Epidermal melanocyte (primary cell): ENCODE measurements around the gene YAE1.
A peak's percentile ranks its signal among the peaks of the same experiment; 100 is the strongest.

Source experiments
- DNase-seq: peaks from one replicate; pipeline ENCODE4 v3.0.0; 2011; ENCODE audit warnings: low spot score; ENCODE audit not compliant: insufficient read length

Gene YAE1

GRCh38 chr7:39554583-39555165 is 11.5 kb upstream of the YAE1 start:
- DNase-seq: no peak

- no peak for DNase-seq
Measured at GRCh38 chr7:39557222-39557621, 9.0 kb upstream of the YAE1 start.

- no peak for DNase-seq
Measured at GRCh38 chr7:39557911-39558310, 8.3 kb upstream of the YAE1 start.

GRCh38 chr7:39560408-39560807 is 5.8 kb upstream of the YAE1 start:
- DNase-seq: no peak

GRCh38 chr7:39560997-39561396 is 5.2 kb upstream of the YAE1 start:
- DNase-seq: no peak

DNA sequence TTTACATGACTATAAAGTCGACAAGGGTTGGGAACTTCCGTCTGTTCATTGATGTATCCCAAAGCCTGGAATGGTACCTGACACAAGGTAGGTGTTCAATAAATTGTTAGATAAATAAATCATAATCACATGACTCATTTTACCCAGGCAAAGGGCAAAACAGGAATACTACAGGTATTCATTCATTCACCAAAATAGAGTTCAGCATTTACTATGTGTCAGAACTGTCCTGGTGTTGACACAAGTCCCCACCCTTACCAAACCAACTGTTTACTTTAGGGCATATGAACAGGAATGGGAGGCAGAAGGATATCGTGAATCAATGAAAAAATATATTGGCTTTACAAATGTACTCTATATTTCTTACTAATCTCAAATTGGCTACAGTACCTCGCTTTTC is 666 bp upstream of the YAE1 start:
- DNase-seq: no peak

- DNase-seq: no peak
Measured at GRCh38 chr7:39567294-39567693, 1.1 kb downstream of the YAE1 start.

DNA sequence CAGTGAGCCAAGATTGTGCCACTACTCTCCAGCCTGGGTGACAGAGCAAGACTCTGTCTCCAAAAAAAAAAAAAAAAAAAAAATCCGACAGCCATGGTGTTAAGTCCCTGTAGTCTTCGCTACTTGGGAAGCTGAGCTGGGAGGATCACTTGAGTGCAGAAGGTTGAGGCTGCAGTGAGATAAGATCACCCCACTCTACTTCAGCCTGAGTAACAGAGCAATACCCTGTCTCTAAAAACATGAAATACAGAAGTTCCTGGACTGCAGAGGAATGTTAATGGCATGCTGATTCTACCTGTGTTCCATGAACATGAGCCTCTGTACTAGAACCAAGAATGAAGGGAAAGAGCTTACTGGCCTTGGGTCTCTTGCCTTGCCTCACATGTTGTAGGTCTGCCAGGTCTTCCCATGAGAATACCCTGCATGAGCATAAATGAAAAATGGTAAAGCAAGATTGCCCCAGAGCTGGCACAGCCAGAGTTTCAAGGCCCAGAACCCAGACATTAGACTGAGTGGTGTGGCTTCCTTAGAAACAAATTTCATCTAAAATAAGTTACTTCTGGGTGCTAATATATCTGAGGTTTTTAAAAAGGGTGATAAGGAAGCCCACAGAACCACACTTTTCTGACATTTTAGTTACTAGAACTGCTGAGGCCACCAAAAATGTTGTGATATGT is 8.6 kb downstream of the YAE1 start:
- no peak for DNase-seq

- no peak for DNase-seq
Measured at GRCh38 chr7:39577229-39577874, 11.1 kb downstream of the YAE1 start.

DNA sequence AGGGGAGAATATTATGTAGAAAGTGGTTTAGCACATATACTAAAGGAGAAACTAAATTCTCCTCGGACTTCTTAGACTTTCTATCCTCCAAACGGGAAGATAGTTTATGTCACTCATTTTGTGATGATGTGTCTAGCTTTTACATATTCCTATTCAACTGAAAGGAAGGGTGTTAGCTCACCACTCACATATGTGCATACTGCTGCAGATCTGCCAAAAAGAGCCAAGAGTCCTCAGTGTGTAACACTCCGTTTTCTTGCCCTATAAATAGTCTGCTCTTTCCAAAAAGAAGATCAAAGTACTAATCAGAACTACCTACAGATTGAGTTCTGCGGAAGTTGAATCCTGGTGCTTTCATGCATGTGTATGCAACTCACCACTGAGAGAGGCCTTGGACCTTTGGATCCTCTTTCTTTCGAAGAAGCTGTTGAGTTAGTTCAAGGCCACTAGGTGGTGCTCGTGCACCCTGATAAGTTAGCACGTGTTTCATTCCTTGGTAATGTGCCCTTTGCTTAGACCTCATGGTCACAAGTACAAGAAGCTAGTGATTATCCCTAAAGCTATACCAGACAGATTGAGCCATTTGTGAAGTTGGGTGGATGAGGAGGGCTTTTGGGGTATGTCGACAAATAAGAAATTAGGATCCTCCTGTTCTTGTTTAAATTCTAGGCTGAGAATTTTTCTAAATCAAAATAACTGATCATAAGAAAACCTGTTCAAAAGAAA is 14.1 kb downstream of the YAE1 start:
- peak; percentile 93 for DNase-seq

DNA sequence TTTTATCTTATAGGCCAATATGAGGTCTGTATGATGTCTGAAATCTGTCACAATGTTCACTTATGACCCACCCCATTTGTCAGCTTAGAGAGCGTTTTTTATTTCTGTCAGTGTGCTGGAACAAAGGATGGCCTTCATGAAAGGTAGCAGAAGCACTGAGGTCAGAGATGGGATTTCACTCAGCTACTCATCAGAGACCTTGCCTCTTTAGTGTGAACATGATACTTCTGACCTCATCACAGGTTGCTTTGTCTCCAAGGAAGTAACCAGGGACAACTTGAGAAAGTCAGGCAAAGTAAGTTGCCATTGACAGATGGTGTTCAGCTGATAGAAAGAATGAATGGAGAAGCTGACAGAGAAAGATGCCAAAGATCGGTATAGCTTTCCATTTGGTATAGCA is 16.3 kb downstream of the YAE1 start:
- DNase-seq: no peak

DNA sequence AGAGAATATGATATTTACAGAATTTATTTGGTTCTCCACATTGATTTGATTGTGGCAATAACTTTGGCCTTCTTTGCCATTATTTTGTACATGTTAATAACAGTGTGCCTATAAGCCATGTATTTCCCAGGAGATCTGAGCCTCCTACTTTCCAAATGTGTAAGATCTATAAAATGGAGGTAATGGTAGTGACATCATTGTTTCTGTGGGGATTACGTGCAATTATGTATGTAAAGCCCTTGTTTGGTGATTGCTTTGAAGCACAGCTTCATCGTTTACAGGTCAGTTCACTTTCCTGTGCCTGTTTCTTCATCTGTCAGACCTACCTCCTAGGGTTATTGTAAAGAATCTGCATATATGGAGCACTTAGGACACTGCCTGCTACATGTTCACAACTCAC is 17.3 kb downstream of the YAE1 start:
- no peak for DNase-seq

- DNase-seq: no peak
Measured at GRCh38 chr7:39587393-39587792, 21.2 kb downstream of the YAE1 start.

DNA sequence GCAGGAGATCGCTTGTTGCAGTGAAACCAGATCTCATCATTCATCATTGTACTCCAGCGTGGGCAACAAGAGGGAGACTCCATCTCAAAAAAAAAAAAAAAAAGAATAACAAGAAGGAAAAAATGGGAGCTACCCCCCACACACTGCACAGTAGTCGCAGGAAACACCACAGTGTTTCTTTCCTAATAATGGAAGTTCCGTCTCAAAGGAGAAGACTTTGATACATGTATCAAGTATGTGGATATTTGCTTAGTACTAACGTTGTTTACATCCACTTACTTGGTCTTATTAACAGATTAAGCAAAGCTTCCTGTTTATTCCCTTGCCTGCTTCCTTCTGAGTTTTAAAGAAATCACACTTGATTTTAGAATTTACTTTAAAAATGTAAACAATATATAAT is 22.2 kb downstream of the YAE1 start:
- no peak for DNase-seq

GRCh38 chr7:39589323-39590111 is 23.3 kb downstream of the YAE1 start:
- no peak for DNase-seq

- no peak for DNase-seq
Measured at GRCh38 chr7:39592586-39592985, 26.4 kb downstream of the YAE1 start.

DNA sequence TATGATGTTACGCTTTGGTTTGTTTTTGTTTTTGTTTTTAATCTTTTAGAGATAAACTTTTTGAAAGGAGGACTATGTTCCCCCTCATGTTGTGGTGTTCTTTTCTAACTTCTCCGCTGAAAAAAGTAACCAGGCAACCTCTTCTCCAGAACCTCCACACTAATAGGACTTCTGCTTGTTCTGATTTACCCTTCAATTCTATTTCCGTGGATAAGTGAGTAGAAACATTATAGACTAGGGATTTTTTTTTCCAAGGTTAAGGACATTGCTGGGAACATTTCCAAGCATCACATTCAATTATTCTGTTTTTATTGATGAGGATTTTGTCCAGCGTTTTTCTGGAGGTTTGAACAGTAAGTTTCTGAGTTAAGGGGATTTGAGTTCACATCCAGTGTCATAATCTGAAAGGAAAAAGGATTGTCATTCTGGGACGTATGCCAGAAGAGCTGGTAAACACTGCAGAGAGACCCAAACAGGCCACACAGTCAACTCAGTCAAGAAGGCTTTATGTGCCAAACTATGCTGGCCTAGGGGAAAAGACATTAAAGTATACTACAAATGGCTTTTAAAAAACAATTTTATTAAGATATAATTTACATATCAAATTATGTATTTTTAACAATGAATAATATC is 28.9 kb downstream of the YAE1 start:
- no peak for DNase-seq

- no peak for DNase-seq
Measured at GRCh38 chr7:39602351-39602750, 36.1 kb downstream of the YAE1 start.

DNA sequence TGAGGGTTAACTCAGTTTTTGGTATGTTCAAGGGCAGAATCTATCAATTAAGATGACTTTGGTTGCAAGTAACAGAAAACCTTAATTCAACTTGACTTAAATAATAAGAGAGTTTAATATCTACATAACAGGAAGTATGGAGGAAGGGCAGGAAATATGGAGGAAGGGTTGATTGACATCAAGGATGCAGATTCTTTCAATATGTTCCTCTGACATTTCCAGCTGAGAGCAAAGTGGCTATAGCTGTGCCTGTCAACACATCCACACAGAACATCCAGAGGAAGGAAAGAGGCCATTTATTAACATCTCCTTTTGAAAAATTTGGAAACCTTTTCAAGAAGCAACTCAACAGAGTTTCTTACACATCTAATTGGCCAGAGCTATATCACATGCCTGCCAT is 37.7 kb downstream of the YAE1 start:
- DNase-seq: no peak

DNA sequence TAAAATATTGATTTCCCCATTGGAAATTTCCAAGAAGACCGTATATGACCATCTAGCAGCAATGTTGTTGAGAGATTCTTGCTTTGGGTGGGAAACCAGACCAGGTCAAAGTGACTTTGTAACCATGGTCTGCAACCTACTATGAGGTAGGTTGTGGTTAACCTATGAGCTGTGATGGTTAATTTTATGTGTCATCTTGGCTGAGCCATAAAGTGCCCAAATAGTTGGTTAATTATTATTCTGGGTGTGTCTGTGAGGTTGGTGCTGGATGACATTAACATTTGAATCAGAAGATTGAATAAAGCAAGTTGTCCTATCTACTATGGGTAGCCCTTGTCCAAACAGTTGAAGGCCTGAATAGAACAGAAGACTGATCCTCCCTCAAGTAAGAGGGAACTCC is 38.9 kb downstream of the YAE1 start:
- DNase-seq: no peak

GRCh38 chr7:39606352-39606751 is 40.1 kb downstream of the YAE1 start:
- DNase-seq: no peak
